Measurements from ENCODE around the gene FAF2.

GRCh38 chr5:176548967-176549444 is 100.8 kb downstream of the FAF2 start, which contains the start of gene CDHR2:
- TF ChIP-seq, protein P1, sequence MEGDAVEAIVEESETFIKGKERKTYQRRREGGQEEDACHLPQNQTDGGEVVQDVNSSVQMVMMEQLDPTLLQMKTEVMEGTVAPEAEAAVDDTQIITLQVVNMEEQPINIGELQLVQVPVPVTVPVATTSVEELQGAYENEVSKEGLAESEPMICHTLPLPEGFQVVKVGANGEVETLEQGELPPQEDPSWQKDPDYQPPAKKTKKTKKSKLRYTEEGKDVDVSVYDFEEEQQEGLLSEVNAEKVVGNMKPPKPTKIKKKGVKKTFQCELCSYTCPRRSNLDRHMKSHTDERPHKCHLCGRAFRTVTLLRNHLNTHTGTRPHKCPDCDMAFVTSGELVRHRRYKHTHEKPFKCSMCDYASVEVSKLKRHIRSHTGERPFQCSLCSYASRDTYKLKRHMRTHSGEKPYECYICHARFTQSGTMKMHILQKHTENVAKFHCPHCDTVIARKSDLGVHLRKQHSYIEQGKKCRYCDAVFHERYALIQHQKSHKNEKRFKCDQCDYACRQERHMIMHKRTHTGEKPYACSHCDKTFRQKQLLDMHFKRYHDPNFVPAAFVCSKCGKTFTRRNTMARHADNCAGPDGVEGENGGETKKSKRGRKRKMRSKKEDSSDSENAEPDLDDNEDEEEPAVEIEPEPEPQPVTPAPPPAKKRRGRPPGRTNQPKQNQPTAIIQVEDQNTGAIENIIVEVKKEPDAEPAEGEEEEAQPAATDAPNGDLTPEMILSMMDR (IDR thresholded peaks at IDR 0.05): no peak
- no peak for TF ChIP-seq POLR2A (IDR thresholded peaks at IDR 0.05)

Measured in gastroesophageal sphincter (tissue), 3 donors.